Measurements from ENCODE around the gene DGKB.

DNA sequence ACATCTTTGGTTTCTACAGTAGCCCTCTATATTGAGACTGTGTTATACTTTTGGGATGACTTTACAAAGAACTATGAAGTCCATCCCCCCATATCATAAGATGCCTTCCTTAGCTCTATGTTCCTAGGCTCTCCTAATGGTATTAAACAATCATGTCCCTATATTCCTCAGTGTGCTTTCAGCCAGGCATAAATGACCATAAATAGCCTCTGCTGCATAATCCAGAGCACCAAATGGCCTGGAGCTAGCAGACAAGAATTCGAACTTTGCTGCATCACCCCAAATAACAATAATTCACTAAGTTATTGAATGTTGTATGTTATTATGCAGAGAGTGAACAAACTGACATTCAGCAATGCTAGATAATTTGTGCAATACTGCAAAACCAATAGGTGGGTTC is 405.2 kb downstream of the DGKB start:
- no peak for TF ChIP-seq EZH2phosphoT487 (IDR thresholded peaks at IDR 0.05)
- TF ChIP-seq, protein P1, sequence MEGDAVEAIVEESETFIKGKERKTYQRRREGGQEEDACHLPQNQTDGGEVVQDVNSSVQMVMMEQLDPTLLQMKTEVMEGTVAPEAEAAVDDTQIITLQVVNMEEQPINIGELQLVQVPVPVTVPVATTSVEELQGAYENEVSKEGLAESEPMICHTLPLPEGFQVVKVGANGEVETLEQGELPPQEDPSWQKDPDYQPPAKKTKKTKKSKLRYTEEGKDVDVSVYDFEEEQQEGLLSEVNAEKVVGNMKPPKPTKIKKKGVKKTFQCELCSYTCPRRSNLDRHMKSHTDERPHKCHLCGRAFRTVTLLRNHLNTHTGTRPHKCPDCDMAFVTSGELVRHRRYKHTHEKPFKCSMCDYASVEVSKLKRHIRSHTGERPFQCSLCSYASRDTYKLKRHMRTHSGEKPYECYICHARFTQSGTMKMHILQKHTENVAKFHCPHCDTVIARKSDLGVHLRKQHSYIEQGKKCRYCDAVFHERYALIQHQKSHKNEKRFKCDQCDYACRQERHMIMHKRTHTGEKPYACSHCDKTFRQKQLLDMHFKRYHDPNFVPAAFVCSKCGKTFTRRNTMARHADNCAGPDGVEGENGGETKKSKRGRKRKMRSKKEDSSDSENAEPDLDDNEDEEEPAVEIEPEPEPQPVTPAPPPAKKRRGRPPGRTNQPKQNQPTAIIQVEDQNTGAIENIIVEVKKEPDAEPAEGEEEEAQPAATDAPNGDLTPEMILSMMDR (IDR thresholded peaks at IDR 0.05), result no peak
